ENCODE data around the gene RABGEF1.
"Not testable (repeated sequence)": the region's sequence is repeated elsewhere in the genome, so short reads cannot be mapped to it uniquely, and the experiment has no call there.

RABGEF1 gene

DNA sequence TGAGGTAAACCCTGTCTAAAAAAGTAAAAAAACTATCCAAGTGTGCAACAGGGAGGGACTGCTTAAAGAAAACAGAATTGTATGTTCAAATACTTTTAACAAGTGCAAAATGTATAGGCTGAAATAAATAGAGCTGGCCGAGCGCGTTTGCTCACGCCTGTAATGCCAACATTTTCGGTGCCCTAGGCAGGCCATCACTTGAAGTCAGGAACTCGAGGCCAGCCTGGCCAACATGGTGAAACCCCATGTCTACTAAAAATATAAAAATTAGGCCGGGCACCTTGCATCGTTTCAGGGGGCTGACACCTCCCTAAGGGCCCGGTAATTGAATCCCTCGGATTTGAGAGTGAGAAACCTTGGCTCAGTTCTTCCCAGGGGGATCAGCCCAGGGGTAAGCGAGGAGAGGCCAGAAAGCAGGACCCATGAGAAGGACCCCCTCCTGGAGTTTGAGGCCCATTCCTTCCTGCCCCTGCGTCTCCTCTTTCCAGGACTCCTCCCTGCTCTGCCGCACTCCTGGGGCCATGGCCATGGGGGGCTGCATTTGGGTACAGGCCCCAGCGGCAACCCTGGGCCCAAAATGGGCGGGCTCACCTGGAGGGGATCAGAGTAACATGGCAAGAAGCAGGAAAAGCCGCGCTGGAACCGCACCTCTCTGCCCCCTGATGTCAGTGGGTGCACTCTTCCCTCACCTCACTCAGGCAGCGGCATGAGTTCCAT is 105.0 kb downstream of the RABGEF1 start:
- Mint-ChIP-seq H3K27ac (peak overlapping the region; percentile 97), H3K27me3 (no peaks in the 10 kb centered on the region), H3K4me3 (peak overlapping the region; percentile 99), H3K9me3 (no peaks in the 10 kb centered on the region), H3K36me3 (no peaks in the 10 kb centered on the region), H3K4me1 (peaks cover 11% of the 10 kb centered on the region)
- ATAC-seq (ENCODE audit: low read depth) (no peak), DNase-seq (ENCODE audit: low spot score in 2 of 2) (peak in 1 of 2 donors; percentile 20)

- Mint-ChIP-seq H3K4me3 (peak overlapping the region; percentile 72), H3K4me1 (peaks cover 11% of the 10 kb centered on the region), H3K27ac (peak overlapping the region; percentile 97)
- DNase-seq (ENCODE audit: low spot score in 2 of 2); H3K9me3 Mint-ChIP-seq; H3K36me3 Mint-ChIP-seq; ATAC-seq (ENCODE audit: low read depth); H3K27me3 Mint-ChIP-seq: not testable (repeated sequence)
Observed at GRCh38 chr7:66846096-66846445, 105.5 kb downstream of the RABGEF1 start.

GRCh38 chr7:66847523-66847855 is 107.0 kb downstream of the RABGEF1 start:
- not testable (repeated sequence) for H3K36me3 Mint-ChIP-seq; H3K4me3 Mint-ChIP-seq; H3K27ac Mint-ChIP-seq; H3K27me3 Mint-ChIP-seq; DNase-seq (ENCODE audit: low spot score in 2 of 2); ATAC-seq (ENCODE audit: low read depth); H3K9me3 Mint-ChIP-seq
- H3K4me1 Mint-ChIP-seq, result peaks cover 11% of the 10 kb centered on the region

- Mint-ChIP-seq H3K27me3 (no peaks in the 10 kb centered on the region), H3K4me3 (no peak overlapping the region), H3K36me3 (no peaks in the 10 kb centered on the region), H3K9me3 (no peaks in the 10 kb centered on the region), H3K4me1 (peaks cover 11% of the 10 kb centered on the region), H3K27ac (peak overlapping the region; percentile 61)
- no peak for DNase-seq (ENCODE audit: low spot score in 2 of 2)
- no peak for ATAC-seq (ENCODE audit: low read depth)
Observed at GRCh38 chr7:66847879-66848790, 107.6 kb downstream of the RABGEF1 start.

DNA sequence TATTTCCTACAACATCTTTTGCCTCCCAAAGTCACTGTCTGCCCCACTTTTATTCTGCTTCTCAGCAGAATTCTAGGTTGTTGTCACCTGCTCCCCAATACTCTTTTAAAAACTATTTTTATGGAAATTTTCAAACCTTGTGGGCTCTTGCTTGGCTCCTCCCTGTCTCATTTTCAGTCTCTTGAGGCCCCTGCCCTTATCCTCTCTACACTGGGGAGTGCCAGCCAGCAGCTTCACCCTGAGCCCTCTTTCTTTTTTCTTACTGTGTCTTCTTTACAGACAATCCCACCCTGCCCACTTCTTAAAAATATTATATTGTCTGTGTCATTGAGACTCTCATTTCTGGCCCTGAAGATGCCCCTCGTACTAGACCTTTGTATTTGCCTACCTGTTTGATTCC is 118.8 kb downstream of the RABGEF1 start:
- no peaks in the 10 kb centered on the region for H3K9me3 Mint-ChIP-seq
- no peak overlapping the region for H3K27ac Mint-ChIP-seq
- ATAC-seq (ENCODE audit: low read depth) (no peak), DNase-seq (ENCODE audit: low spot score in 2 of 2) (no peak)
- peaks cover 23% of the 10 kb centered on the region for H3K36me3 Mint-ChIP-seq
- no peak overlapping the region for H3K4me3 Mint-ChIP-seq
- no peaks in the 10 kb centered on the region for H3K27me3 Mint-ChIP-seq
- H3K4me1 Mint-ChIP-seq, result no peaks in the 10 kb centered on the region

DNA sequence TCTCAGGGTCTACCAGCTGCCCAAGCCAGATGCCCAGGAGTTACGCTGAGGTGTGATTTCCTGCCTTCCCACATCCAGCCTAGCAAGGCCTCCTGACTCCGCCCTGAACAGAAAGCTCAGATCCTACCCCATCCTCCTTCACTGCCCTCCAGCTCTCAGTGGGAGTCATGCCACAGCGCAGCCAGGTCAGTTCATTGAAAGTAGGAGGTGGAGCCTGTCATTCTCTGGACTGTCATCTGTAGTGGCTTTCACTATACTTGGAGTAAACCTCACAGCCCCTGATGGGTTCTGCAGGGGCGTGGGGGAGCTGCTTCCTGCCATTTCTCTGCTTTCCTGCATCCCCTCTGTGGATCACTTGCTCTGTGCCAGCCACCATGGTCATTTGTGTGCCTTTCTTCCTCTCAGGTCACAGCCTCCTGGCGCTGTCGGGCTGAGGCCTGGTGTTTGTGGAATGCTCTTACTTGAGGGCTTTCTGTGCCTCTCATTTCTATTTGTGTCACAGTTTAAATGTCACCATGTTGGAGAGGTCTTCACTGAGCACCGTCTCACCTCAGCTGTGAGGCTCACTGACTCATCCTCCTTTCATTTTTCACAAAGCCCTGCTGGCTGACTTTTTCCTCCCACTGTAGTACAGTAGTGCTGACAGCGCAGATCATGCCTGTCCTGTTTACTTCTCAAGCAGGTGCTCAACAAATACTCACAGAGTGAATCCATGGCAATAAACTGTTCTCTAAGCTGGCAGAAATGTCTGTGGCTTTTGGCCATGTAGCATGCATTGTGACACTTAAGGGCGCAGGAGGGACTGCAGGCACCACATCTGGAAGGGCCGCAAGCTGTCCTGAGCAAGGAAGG is 119.5 kb downstream of the RABGEF1 start:
- DNase-seq (ENCODE audit: low spot score in 2 of 2) (no peak), ATAC-seq (ENCODE audit: low read depth) (no peak)
- H3K4me1 Mint-ChIP-seq, result no peaks in the 10 kb centered on the region
- H3K27ac Mint-ChIP-seq, result no peak overlapping the region
- H3K27me3 Mint-ChIP-seq, result no peaks in the 10 kb centered on the region
- no peak overlapping the region for H3K4me3 Mint-ChIP-seq
- peaks cover 26% of the 10 kb centered on the region for H3K36me3 Mint-ChIP-seq
- no peaks in the 10 kb centered on the region for H3K9me3 Mint-ChIP-seq

GRCh38 chr7:66860767-66861166 is 120.2 kb downstream of the RABGEF1 start:
- DNase-seq (ENCODE audit: low spot score in 2 of 2), result no peak
- Mint-ChIP-seq H3K36me3 (peaks cover 26% of the 10 kb centered on the region), H3K4me1 (no peaks in the 10 kb centered on the region), H3K27me3 (no peaks in the 10 kb centered on the region), H3K4me3 (no peak overlapping the region), H3K27ac (no peak overlapping the region), H3K9me3 (no peaks in the 10 kb centered on the region)
- ATAC-seq (ENCODE audit: low read depth), result no peak
